AG10803 (cell line): ENCODE measurements around the gene PHYKPL.

ENCODE experiments used
- DNase-seq: peaks from one replicate; pipeline ENCODE4 v3.0.0; 2010; ENCODE audit warnings: low read depth
- H3K4me3 ChIP-seq: 2 replicates; pipeline ENCODE4 v1.5.1; 2011; ENCODE audit warnings: mild to moderate bottlenecking, low read length, control low read depth
- CTCF ChIP-seq: conservative IDR thresholded peaks from 2 replicates; pipeline ENCODE4 v1.5.1; 2011; ENCODE audit warnings: mild to moderate bottlenecking, low read length, control low read depth, inconsistent platforms

The PHYKPL gene

GRCh38 chr5:178210686-178211085, 21.9 kb downstream of the PHYKPL start:
- DNase-seq: no peak
- H3K4me3 ChIP-seq: no peak overlapping the region
- no peak for TF ChIP-seq CTCF

- no peak overlapping the region for H3K4me3 ChIP-seq
- no peak for DNase-seq
- no peak for TF ChIP-seq CTCF
These were observed 22.5 kb downstream of the PHYKPL start for GRCh38 chr5:178210073-178210535.

- DNase-seq: no peak
- TF ChIP-seq CTCF: no peak
- H3K4me3 ChIP-seq: no peak overlapping the region
These were observed 23.1 kb downstream of the PHYKPL start for GRCh38 chr5:178209334-178210072.

GRCh38 chr5:178208540-178209227, 23.9 kb downstream of the PHYKPL start:
- no peak overlapping the region for H3K4me3 ChIP-seq
- DNase-seq: no peak
- TF ChIP-seq CTCF: peak; percentile 29

GRCh38 chr5:178207917-178208280, 24.7 kb downstream of the PHYKPL start:
- no peak for DNase-seq
- H3K4me3 ChIP-seq: no peak overlapping the region
- TF ChIP-seq CTCF: no peak

- DNase-seq: peak; percentile 42
- no peak for TF ChIP-seq CTCF
- H3K4me3 ChIP-seq: no peak overlapping the region; the same call in 1 of the 2 replicates
These were observed 25.3 kb downstream of the PHYKPL start for GRCh38 chr5:178207183-178207916.
